GM04504 (cell line): ENCODE results near the gene APOL3.
"Not testable (repeated sequence)": the region's sequence is repeated elsewhere in the genome, so short reads cannot be mapped to it uniquely, and the experiment has no call there.

ENCODE experiments used
- DNase-seq: peaks from one replicate; pipeline ENCODE4 v3.0.0-alpha.2; 2012; ENCODE audit warnings: low read depth

APOL3 gene

GRCh38 chr22:36100908-36101307 is 59.6 kb downstream of the APOL3 start:
- DNase-seq = not testable (repeated sequence)

DNA sequence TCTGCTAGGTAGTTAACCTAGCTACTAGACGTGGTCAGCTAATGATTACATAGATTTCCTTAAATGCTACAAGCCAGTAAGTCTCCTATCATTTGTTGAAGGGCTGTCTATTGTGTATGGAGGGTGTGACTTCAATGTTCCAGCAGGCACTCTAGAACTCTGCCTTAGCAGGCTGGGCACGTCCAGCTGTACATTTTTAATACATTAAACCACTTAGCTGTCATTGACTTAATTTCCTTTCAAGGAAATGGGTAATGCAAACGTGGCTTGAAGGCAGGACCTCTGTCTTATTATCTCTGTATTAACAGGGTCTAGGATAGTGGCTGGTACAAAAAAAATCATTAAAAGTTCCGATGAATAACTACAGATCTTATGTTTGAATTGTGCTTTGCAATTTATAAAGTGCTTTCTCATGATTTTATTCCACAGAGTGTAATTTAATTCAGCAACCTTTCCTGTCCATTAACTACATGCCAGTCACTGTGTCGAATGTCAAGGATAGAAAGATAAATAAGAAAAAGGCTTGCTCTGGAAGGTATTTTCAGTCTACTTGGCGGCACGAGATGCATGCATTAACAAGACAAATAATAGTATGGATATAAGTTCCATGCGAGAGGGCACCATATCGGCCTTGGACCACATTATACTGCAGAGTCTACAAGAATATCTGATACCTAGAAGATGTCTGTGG is 60.3 kb downstream of the APOL3 start:
- no peak for DNase-seq

DNA sequence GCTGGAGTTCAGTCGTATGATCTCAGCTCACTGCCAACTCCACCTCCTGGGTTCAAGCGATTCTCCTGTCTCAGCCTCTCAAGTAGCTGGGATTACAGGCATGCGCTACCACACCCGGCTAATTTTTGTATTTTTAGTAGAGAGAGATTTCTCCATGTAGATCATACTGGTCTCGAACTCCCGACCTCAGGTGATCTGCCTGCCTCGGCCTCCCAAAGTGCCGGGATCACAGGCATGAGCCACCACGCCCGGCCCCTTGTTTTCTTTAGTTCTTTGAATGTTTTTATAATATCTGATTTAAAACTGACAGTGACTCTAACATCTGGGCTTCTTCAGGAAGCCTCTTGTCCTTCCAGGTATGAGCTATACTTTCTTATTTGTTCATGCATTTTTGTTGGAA is 61.0 kb downstream of the APOL3 start:
- DNase-seq = not testable (repeated sequence)

- DNase-seq = no peak
Measured at GRCh38 chr22:36097880-36098279, 62.7 kb downstream of the APOL3 start.

GRCh38 chr22:36090772-36091171 is 69.8 kb downstream of the APOL3 start:
- DNase-seq = not testable (repeated sequence)
